CD4-positive, alpha-beta T cell treated with Interferon gamma for 1 hour (primary cell): Measurements from ENCODE around the gene PTPRD.

Source experiments
- DNase-seq: peaks from one replicate; pipeline ENCODE4 v3.0.0-alpha.2; 2020

Gene PTPRD

GRCh38 chr9:10260501-10260900 lies 352.3 kb downstream of the PTPRD start:
- no peak for DNase-seq

DNA sequence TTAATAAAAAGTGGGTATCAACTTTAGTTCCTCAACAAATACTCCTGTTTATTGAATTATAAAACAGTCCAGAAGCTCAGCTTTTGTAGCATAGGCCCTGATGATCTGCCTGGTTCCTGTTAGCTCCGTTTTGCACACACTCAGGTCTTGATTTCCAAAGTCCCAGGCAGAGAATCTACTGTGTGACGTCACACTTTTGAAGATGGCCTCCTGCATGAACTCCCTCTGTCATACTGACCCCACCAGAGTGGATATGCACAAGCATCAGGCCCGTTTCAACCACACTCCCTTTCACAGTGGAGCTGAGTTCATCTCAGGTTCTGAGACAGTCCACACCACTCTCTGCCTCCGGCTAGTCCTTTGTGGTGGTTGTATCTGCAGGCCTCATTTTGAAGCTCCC lies 353.1 kb downstream of the PTPRD start:
- no peak for DNase-seq

DNA sequence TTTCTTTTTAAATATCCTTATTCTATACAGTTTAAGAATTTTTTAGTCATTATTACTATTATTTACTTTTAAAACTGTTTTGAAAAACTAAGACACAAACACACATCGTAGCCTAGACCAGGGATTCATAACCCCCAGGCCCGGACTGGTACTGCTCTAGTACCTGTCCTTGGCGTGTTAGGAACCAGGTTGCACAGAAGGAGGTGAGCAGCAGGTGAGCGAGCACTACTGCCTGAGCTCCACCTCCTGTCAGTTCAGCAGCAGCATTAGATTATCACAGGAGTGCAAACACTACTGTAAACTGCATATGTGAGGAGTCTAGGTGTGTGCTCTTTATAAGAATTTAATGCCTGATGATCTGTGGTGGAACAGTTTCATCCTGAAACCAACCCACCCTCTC lies 357.0 kb downstream of the PTPRD start:
- no peak for DNase-seq

- no peak for DNase-seq
Measured at GRCh38 chr9:10254338-10254737, 358.5 kb downstream of the PTPRD start.

- DNase-seq, result no peak
Measured at GRCh38 chr9:10253341-10253740, 359.5 kb downstream of the PTPRD start.

- no peak for DNase-seq
Measured at GRCh38 chr9:10252174-10252573, 360.6 kb downstream of the PTPRD start.

GRCh38 chr9:10251490-10251889 lies 361.3 kb downstream of the PTPRD start:
- DNase-seq, result no peak

- DNase-seq, result no peak
Measured at GRCh38 chr9:10250219-10250618, 362.6 kb downstream of the PTPRD start.

- no peak for DNase-seq
Measured at GRCh38 chr9:10248890-10249289, 363.9 kb downstream of the PTPRD start.

DNA sequence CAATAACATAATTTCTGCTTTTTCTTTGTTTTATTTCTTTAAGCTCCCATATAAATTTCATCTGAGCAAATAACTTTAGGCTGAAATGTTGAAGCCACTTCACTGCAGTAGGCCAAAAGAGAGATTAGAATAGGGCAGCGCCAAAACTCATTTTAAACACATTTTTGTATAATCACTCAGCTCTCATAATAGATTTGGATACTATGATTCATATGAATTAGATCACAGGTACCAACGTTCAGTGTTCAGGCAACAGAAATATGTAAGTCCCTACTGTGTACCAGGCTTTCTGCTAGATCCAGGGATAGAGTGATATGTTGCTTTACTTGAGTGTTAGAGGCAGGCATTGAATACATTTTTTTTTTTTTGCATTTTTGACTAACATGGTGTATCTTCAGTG lies 370.5 kb downstream of the PTPRD start:
- DNase-seq, result no peak

DNA sequence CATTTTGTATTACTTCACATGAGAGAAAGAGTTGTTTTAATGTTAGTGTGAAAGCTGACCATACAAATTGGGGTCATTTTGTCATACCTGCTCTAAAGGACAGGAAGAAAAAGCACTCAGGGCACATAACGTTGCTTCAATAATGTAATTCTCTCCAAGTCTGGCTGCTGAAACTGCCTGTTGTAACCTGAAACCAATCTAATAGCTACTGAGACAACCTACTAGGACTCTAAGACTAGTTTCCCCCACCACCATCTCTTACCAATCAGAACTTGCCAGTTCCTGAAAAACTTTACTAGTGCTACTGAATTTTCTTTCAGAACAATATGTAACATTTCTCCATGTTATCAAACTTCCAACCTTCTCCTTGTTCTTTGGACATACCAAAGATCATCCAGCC lies 374.7 kb downstream of the PTPRD start:
- DNase-seq, result no peak

DNA sequence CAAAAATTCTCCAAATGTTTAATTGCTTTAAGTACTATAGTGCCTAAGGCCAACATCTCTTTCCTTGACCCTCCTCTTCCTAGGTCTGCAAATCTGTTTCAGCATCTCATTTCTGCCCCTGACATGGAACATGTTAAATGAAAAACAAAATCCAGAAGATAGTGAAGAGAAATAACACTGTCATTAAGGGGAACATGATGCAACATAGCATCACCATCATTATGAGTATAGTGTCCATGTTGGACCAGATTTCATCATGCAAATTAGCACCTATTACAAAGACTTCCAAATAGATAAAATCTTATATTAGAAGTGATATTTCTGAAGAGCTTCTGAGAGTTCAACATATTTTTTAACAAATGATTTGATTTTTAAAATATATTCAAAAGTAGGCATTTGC lies 375.2 kb downstream of the PTPRD start:
- DNase-seq, result no peak

- DNase-seq, result no peak
Measured at GRCh38 chr9:10236161-10236560, 376.6 kb downstream of the PTPRD start.

DNA sequence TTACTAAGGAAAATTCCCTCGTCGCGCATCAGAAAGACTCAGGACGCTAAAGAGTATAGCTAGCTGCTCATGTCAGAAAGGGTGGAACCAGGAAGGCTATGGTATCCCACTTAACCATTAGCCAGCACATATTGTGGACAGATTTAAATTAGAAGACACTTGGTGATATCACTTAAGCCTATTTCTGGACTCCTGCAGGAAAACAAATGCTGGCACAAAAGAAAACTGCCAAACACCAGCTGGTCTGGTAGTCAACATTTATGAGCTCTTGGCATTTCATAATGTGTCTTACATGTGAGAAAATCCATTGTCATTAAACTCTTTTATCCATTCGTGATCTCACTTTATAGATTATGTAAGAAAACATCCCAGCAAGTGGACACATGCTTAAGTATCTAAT lies 377.4 kb downstream of the PTPRD start:
- DNase-seq, result no peak

- DNase-seq, result no peak
Measured at GRCh38 chr9:10232352-10232930, 380.4 kb downstream of the PTPRD start.

DNA sequence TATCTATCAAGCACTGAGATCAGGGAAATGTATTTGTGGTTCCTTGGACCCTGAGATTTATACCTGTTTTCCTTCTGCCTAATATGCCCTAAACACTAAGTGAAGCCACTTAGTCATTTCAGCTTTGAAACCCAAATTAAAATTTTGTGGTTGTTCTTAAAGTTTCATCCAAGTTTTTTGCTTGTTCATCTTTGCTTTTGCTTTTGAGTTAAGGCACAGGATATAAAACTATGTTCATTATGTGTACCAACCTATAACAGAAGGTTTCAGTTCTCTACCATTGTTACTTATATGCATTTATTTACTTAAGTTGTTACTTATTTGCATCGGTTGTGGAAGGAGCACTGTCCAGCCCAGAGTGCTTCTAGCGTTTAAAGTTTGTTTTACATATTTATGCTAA lies 382.3 kb downstream of the PTPRD start:
- no peak for DNase-seq

DNA sequence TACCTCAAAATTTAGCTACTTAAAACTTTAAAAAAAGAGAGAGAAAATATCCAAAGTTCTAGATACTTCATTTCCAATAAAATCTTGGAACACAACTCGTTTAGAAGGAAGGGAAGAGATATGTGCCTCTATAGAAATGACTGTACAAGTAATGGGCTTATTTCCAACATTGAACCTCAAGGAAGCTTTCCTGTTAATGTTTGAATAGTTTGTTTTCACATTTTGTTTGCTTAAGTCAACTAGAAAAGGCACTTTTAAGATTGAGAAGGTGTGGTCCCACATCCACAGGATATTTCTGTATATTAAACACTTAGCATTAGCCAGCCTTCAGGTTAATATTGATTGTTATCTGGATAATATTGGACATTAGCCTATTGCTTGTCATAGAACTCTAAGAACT lies 384.7 kb downstream of the PTPRD start:
- no peak for DNase-seq

- DNase-seq, result no peak
Measured at GRCh38 chr9:10226996-10227395, 385.8 kb downstream of the PTPRD start.

- DNase-seq, result no peak
Measured at GRCh38 chr9:10212702-10213101, 400.1 kb downstream of the PTPRD start.

DNA sequence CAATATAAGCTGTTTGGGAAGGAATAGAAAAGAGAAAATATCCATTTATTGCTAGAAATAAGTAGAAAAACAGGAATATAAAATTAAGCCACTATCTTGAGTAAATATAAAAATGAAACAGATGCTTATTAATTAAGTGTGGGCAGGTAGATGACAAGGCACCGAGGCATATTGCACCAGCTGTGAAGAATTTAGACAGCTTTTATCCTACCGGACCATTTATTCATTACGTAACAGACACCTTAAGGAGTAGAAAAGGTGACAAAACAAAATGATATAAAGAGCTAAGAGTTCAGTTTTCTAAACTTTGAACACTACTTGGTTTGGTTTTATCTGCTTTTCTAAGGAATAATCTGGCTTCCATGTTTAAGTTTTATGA lies 404.1 kb downstream of the PTPRD start:
- no peak for DNase-seq

GRCh38 chr9:10204276-10204675 lies 408.5 kb downstream of the PTPRD start:
- no peak for DNase-seq

GRCh38 chr9:10173561-10173960 lies 439.2 kb downstream of the PTPRD start:
- no peak for DNase-seq

GRCh38 chr9:10172476-10172875 lies 440.3 kb downstream of the PTPRD start:
- DNase-seq, result no peak

DNA sequence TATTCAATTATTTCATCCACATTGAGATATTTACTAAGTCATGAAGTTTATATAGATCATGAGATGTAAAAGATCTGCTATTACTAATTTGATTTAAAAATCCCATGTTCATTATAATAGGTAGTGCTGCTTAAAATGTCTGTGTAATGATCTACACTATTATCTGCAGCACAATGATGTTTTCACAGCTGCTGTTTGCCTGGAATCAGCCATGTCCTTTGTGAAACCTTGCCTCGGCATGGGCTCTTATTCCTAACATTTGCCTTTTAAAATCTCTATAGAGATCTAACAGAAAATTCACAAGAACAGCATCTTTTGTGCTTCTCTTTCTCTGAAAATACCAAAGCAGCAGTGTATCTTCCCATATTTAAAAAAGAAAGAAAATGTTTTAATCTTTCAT lies 444.6 kb downstream of the PTPRD start:
- no peak for DNase-seq

GRCh38 chr9:10148796-10149195 lies 464.0 kb downstream of the PTPRD start:
- no peak for DNase-seq
